Measurements from ENCODE around the gene TF. TPM values are rescaled to one million over a fixed set of nuclear protein-coding genes. Genes with fewer than 3 reads are reported as not detected.

Gene TF
- total and polyA plus RNA-seq, 12 donors, result 0.24 to 11.6 (median 3.5) TPM

GRCh38 chr3:133838296-133838789 lies 92.2 kb downstream of the TF start:
- ATAC-seq, result no peak
- peaks cover 0 to 3% (median 0%) of the 10 kb centered on the region in 9 donors for H3K4me1 ChIP-seq
- WGBS, 2 donors, result 88 to 95% methylated on average over 4 of the region's 4 CpGs
- TF ChIP-seq, protein P1, sequence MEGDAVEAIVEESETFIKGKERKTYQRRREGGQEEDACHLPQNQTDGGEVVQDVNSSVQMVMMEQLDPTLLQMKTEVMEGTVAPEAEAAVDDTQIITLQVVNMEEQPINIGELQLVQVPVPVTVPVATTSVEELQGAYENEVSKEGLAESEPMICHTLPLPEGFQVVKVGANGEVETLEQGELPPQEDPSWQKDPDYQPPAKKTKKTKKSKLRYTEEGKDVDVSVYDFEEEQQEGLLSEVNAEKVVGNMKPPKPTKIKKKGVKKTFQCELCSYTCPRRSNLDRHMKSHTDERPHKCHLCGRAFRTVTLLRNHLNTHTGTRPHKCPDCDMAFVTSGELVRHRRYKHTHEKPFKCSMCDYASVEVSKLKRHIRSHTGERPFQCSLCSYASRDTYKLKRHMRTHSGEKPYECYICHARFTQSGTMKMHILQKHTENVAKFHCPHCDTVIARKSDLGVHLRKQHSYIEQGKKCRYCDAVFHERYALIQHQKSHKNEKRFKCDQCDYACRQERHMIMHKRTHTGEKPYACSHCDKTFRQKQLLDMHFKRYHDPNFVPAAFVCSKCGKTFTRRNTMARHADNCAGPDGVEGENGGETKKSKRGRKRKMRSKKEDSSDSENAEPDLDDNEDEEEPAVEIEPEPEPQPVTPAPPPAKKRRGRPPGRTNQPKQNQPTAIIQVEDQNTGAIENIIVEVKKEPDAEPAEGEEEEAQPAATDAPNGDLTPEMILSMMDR (IDR thresholded peaks at IDR 0.05), result no peak
- H3K27ac ChIP-seq, result no peak overlapping the region
- no peaks in the 10 kb centered on the region for H3K9me3 ChIP-seq
- peaks cover 0 to 52% (median 0%) of the 10 kb centered on the region in 9 donors for H3K36me3 ChIP-seq
- no peaks in the 10 kb centered on the region for H3K27me3 ChIP-seq
- DNase-seq, result no peak
- intact Hi-C loops (cut with DNase I), result no loop called here
- H3K4me3 ChIP-seq, result no peak overlapping the region

DNA sequence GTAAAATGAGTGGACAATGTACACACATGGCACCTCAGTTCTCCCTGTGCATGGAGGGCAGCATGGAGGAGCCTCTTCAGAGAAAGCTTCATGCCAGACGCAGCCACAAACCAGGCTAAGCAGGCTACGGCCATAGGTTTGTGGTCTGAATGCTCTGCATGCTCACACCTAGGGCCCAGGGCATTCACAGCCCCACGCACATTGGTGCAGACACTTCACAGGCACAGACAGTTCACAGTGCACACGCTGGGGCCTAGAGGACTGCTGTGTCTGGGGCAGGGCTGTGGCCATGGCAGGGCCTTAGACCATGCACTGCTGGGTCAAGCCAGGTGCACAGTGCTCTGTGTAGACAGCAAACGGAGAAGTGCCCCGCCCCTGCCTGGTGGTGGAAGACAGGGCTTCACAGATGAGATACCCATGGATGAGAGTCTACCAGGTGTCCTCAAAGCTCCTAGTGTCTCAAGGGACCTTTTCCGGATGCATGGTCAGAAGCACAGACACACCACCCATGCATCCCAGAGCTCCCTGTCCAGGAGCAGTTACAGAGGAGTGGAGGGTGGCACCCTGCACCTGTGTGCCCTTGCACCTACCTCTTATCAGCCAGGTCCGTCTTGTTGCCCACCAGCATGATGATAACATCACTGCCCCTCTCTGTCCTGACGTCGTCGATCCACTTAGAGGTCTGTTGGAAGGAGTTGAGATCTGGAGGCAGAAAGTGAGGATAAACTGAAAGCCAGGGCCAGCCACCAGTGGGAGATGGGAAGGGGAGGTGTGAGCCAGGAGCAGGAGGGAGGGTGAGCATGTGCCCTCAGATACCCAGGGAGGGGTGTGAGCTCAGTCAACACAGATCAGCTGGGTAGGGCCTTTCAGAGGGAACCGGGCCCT lies 93.0 kb downstream of the TF start:
- H3K4me3 ChIP-seq, result no peak overlapping the region
- ATAC-seq, result no peak

DNA sequence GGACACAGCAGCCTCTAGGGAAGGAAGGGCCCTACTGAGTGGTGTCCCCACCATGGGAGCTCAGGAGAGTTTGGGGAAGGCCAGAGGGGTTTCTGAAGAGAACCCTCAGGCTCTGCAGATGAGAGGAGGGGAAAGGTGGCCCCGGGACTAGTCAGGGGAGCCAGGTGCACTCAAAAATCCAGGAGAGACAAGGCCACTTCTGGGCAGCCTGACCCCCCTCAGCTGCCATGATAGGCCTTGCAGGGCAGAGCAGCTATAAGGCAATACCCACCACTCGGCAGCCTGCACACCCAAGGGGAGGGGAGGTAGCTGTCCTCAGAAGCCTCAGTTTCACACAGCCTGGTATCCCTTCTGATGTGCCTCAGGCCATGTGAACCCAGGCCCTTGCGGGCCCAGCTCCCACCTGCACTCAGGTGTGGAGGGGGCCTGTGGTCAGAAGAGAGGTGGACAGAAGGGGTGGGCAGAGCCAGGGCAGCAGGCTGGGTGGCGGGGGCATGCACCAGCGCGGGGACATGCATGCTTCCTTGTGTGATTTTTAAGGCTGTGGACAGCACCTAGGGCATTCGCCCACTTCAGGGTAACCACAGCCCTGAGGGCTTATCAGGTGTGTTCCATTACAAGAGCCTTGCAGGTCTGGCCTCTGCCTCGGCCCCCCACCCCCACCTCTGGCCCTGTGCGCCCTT lies 94.0 kb downstream of the TF start:
- H3K4me3 ChIP-seq, result no peak overlapping the region
- DNase-seq (no peak), ATAC-seq (no peak)
- H3K36me3 ChIP-seq, result peaks cover 0 to 34% (median 0%) of the 10 kb centered on the region in 9 donors
- WGBS, 2 donors, result 91 to 92% methylated on average over 9 of the region's 9 CpGs
- H3K27ac ChIP-seq, result no peak overlapping the region
- peaks cover 0 to 9% (median 0%) of the 10 kb centered on the region in 9 donors for H3K4me1 ChIP-seq
- no peaks in the 10 kb centered on the region for H3K27me3 ChIP-seq
- H3K9me3 ChIP-seq, result no peaks in the 10 kb centered on the region
- intact Hi-C loops (cut with DNase I), result no loop called here
- TF ChIP-seq, protein P1 (IDR thresholded peaks at IDR 0.05), result no peak

More for the DNA sequence above, 93.0 kb downstream of the TF start:
- TF ChIP-seq, protein P1 (IDR thresholded peaks at IDR 0.05), result no peak
- no peaks in the 10 kb centered on the region for H3K9me3 ChIP-seq
- 92 to 94% methylated on average over 12 of the region's 12 CpGs for WGBS, 2 donors
- no peaks in the 10 kb centered on the region for H3K27me3 ChIP-seq
- DNase-seq, result no peak
- intact Hi-C loops (cut with DNase I), result no loop called here
- peaks cover 0 to 8% (median 0%) of the 10 kb centered on the region in 9 donors for H3K4me1 ChIP-seq
- H3K36me3 ChIP-seq, result peaks cover 0 to 44% (median 0%) of the 10 kb centered on the region in 9 donors
- H3K27ac ChIP-seq, result no peak overlapping the region

DNA sequence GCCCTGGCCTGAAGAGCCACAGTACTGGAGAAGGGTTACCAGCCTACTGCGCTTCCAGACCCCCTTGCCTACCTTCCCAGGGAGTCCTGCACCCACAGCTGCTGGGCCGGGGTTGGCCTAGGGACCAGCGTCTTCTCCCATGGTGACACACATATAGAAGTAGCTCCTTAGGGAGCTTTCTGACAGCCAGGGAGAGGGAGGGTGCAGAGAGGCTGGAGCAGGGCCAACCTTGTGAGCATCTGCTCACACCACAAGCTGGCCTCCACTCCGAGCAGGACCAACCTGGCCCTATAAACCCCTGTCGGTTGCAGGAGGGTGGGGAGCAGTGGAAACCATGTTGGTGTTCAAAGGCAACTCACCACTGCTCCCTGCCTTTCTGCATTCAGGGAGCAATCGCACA lies 94.6 kb downstream of the TF start:
- ATAC-seq (no peak), DNase-seq (no peak)
- 86 to 87% methylated on average over 6 of the region's 6 CpGs for WGBS, 2 donors
- peaks cover 0 to 9% (median 0%) of the 10 kb centered on the region in 9 donors for H3K4me1 ChIP-seq
- H3K27me3 ChIP-seq, result no peaks in the 10 kb centered on the region
- no peak overlapping the region for H3K27ac ChIP-seq
- H3K9me3 ChIP-seq, result no peaks in the 10 kb centered on the region
- no peak overlapping the region for H3K4me3 ChIP-seq
- peaks cover 0 to 34% (median 0%) of the 10 kb centered on the region in 9 donors for H3K36me3 ChIP-seq
- TF ChIP-seq, protein P1 (IDR thresholded peaks at IDR 0.05), result no peak
- intact Hi-C loops (cut with DNase I), result no loop called here

Measured in heart right ventricle (tissue), 16 donors.